ENCODE data around the gene AKT3.

The AKT3 gene

GRCh38 chr1:243546457-243546856, 303.6 kb downstream of the AKT3 start:
- no peak for TF ChIP-seq FOXP2 (optimal IDR thresholded peaks at IDR 0.05; ENCODE audit: borderline replicate concordance, extremely low read depth, extremely low read length, insufficient read depth)
- TF ChIP-seq TAF1 (IDR thresholded peaks at IDR 0.05; ENCODE audit: borderline replicate concordance, insufficient read depth, low read length), result no peak
- TF ChIP-seq REST (IDR thresholded peaks at IDR 0.05; ENCODE audit: insufficient read depth in 1 of 2, low read depth in 2 of 2, low read length in 2 of 2), result no peak
- no peak for TF ChIP-seq SIN3A (IDR thresholded peaks at IDR 0.05; ENCODE audit: borderline replicate concordance, insufficient read depth, low read length)
- no peak for TF ChIP-seq POLR2AphosphoS5 (IDR thresholded peaks at IDR 0.05; ENCODE audit: low read depth, low read length)

GRCh38 chr1:243543501-243543900, 306.5 kb downstream of the AKT3 start:
- TF ChIP-seq POLR2AphosphoS5 (IDR thresholded peaks at IDR 0.05; ENCODE audit: low read depth, low read length) (no peak), SIN3A (IDR thresholded peaks at IDR 0.05; ENCODE audit: borderline replicate concordance, insufficient read depth, low read length) (no peak), FOXP2 (optimal IDR thresholded peaks at IDR 0.05; ENCODE audit: borderline replicate concordance, extremely low read depth, extremely low read length, insufficient read depth) (no peak), TAF1 (IDR thresholded peaks at IDR 0.05; ENCODE audit: borderline replicate concordance, insufficient read depth, low read length) (no peak), REST (IDR thresholded peaks at IDR 0.05; ENCODE audit: insufficient read depth in 1 of 2, low read depth in 2 of 2, low read length in 2 of 2) (no peak)

GRCh38 chr1:243542739-243543415, 307.2 kb downstream of the AKT3 start:
- TF ChIP-seq FOXP2 (optimal IDR thresholded peaks at IDR 0.05; ENCODE audit: borderline replicate concordance, extremely low read depth, extremely low read length, insufficient read depth) (no peak), REST (IDR thresholded peaks at IDR 0.05; ENCODE audit: insufficient read depth in 1 of 2, low read depth in 2 of 2, low read length in 2 of 2) (no peak), POLR2AphosphoS5 (IDR thresholded peaks at IDR 0.05; ENCODE audit: low read depth, low read length) (no peak), SIN3A (IDR thresholded peaks at IDR 0.05; ENCODE audit: borderline replicate concordance, insufficient read depth, low read length) (no peak), TAF1 (IDR thresholded peaks at IDR 0.05; ENCODE audit: borderline replicate concordance, insufficient read depth, low read length) (no peak)

GRCh38 chr1:243539636-243540035, 310.4 kb downstream of the AKT3 start:
- TF ChIP-seq REST (IDR thresholded peaks at IDR 0.05; ENCODE audit: insufficient read depth in 1 of 2, low read depth in 2 of 2, low read length in 2 of 2) (no peak), POLR2AphosphoS5 (IDR thresholded peaks at IDR 0.05; ENCODE audit: low read depth, low read length) (no peak), FOXP2 (optimal IDR thresholded peaks at IDR 0.05; ENCODE audit: borderline replicate concordance, extremely low read depth, extremely low read length, insufficient read depth) (no peak)

- TF ChIP-seq REST (IDR thresholded peaks at IDR 0.05; ENCODE audit: insufficient read depth in 1 of 2, low read depth in 2 of 2, low read length in 2 of 2) (no peak), TAF1 (IDR thresholded peaks at IDR 0.05; ENCODE audit: borderline replicate concordance, insufficient read depth, low read length) (no peak), SIN3A (IDR thresholded peaks at IDR 0.05; ENCODE audit: borderline replicate concordance, insufficient read depth, low read length) (no peak)
Observed at GRCh38 chr1:243535014-243535413, 315.0 kb downstream of the AKT3 start.
